Body of pancreas (tissue), 4 donors: Measurements from ENCODE around the gene DAB1. TPM values are rescaled to one million over a fixed set of nuclear protein-coding genes. Genes with fewer than 3 reads are reported as not detected.

Experiments used
- ATAC-seq: fragments of 150-250 bp; one replicate; pipeline ENCODE4 v1.9.1; 2016
- DNase-seq, 4 donors: peaks; one replicate each; pipeline ENCODE4 v3.0.0-alpha.2; 2019
- H3K27ac ChIP-seq, 4 donors: fragments of 200-600 bp; sonication (generic); 1 replicate in 3 of 4; 2 replicates in 1 of 4; pipeline versions ENCODE4 v1.5.1 to v1.6.1; 2016 to 2019; ENCODE audit warnings: mild to moderate bottlenecking in 1 of 4, mixed read lengths in 1 of 4, moderate library complexity in 1 of 4
- H3K27me3 ChIP-seq, 2 donors: fragments of 200-600 bp; sonication (generic); one replicate each; pipeline ENCODE4 v1.6.0; 2016; ENCODE audit warnings: mild to moderate bottlenecking in 1 of 2
- H3K36me3 ChIP-seq, 2 donors: fragments of 200-600 bp; sonication (generic); replicated peaks in 1 of 2; 2 replicates each; pipeline ENCODE4 v1.5.1; 2016; ENCODE audit warnings: low read depth in 2 of 2; ENCODE audit not compliant: insufficient read depth in 1 of 2
- H3K4me1 ChIP-seq: fragments of 200-600 bp; sonication (generic); one replicate; pipeline ENCODE4 v1.6.0; 2016
- H3K4me3 ChIP-seq, 2 donors: fragments of 200-600 bp; sonication (generic); 1 replicate in 1 of 2; 2 replicates in 1 of 2; pipeline ENCODE4 v1.5.1; 2016 to 2019
- H3K9me3 ChIP-seq, 3 donors: fragments of 200-600 bp; sonication (generic); 1 replicate in 2 of 3; 2 replicates in 1 of 3; pipeline ENCODE4 v1.5.1; 2016
- POLR2A ChIP-seq, 3 donors: fragments of 450-650 bp; IDR thresholded peaks; one replicate each; pipeline ENCODE4 v1.6.1; 2016; ENCODE audit warnings: antibody characterized with exemption in 3 of 3, mild to moderate bottlenecking in 2 of 3
- WGBS, 2 donors: methylation state at CpG; one replicate each; pipeline ENCODE4 v1.1.5; 2017; 5-methylcytosine and 5-hydroxymethylcytosine counted together
- intact Hi-C: fragments of 100-400 bp; cut with DNase I; formaldehyde crosslinking; loops from one replicate; pipeline ENCODE4 v1.15.1; 2023
- total RNA-seq, 2 donors: library from RNA; depleted of rRNA; stranded (reverse); fragments of >200 nt; gene quantifications; one replicate each; pipeline ENCODE4 v1.1.0, GENCODE V29; 2016
- TF ChIP-seq, protein P1 (sequence below), 7 experiments: fragments of 450-650 bp in 4 of 7; fragments of 200-600 bp in 3 of 7; sonication (generic) in 3 of 7; IDR thresholded peaks; one replicate each; pipeline ENCODE4 v1.5.1; 2016 to 2019; ENCODE audit warnings: antibody characterized with exemption in 7 of 7

Gene DAB1
- total RNA-seq, 2 donors from 2014 or later, result under 0.01 TPM; not detected in 1

DNA sequence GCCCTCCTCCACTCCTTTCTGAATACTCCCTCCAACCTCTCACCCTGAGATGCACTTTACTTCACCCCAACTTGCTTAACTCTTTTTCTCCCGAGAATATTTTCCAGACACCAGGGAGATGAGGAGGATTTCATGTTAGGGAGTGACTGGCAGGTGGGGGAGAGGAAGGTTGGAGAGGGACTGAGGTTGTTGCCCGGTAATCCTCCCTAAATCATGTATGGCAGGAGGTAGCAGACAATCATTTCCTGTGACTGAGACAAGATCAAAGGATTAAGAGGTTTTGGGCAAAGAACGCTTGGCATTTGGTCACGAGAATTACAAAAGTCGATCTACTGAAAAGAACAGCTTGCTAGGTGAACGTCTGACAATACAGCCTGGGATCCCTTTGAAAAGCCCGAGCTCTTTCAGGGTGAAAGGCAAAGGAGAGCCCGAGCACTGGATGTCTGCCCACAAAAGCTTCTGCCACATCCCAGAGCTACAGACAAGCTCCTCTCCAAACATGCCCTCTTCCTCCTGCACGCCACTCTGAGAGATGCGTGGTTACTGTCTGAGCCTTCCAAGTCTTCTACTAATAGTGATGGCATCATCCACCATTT, 154.1 kb downstream of the DAB1 start:
- no peak overlapping the region for H3K27ac ChIP-seq
- no peaks in the 10 kb centered on the region for H3K36me3 ChIP-seq
- no peak for DNase-seq
- TF ChIP-seq, protein P1, sequence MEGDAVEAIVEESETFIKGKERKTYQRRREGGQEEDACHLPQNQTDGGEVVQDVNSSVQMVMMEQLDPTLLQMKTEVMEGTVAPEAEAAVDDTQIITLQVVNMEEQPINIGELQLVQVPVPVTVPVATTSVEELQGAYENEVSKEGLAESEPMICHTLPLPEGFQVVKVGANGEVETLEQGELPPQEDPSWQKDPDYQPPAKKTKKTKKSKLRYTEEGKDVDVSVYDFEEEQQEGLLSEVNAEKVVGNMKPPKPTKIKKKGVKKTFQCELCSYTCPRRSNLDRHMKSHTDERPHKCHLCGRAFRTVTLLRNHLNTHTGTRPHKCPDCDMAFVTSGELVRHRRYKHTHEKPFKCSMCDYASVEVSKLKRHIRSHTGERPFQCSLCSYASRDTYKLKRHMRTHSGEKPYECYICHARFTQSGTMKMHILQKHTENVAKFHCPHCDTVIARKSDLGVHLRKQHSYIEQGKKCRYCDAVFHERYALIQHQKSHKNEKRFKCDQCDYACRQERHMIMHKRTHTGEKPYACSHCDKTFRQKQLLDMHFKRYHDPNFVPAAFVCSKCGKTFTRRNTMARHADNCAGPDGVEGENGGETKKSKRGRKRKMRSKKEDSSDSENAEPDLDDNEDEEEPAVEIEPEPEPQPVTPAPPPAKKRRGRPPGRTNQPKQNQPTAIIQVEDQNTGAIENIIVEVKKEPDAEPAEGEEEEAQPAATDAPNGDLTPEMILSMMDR (IDR thresholded peaks at IDR 0.05), result no peak
- TF ChIP-seq POLR2A (IDR thresholded peaks at IDR 0.05), result no peak
- no peak overlapping the region for H3K4me3 ChIP-seq
- H3K27me3 ChIP-seq, result no peaks in the 10 kb centered on the region
- no peaks in the 10 kb centered on the region for H3K9me3 ChIP-seq
- ATAC-seq, result no peak
- H3K4me1 ChIP-seq, result no peaks in the 10 kb centered on the region
- intact Hi-C loops, result no loop called here
- 56 to 57% methylated on average over 9 to 10 of the region's 10 CpGs for WGBS, 2 donors

DNA sequence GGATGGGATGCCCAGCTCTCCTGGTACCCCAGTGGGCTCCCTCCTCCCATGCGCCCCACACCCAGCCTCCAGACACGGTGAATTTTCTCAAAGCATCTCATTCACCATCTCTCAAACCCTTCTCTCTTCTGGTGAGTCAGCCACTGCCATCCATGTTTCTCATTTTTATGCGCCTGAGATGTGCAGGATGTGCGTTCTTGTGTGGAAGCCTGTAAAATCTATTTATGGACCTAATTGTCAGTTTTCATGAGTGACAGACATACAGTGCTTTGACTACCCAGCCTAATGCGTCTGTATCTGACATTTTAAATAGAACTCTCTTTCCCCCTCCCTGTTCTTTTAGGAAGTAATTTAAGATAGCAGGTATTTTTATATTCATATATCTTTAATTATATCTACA, 158.8 kb downstream of the DAB1 start:
- intact Hi-C loops, result no loop called here
- Histone ChIP-seq H3K27ac (no peak overlapping the region), H3K9me3 (no peaks in the 10 kb centered on the region), H3K27me3 (no peaks in the 10 kb centered on the region), H3K4me1 (no peaks in the 10 kb centered on the region), H3K4me3 (no peak overlapping the region), H3K36me3 (no peaks in the 10 kb centered on the region)
- 77 to 82% methylated on average over 5 of the region's 5 CpGs for WGBS, 2 donors
- no peak for TF ChIP-seq POLR2A (IDR thresholded peaks at IDR 0.05)
- TF ChIP-seq, protein P1 (IDR thresholded peaks at IDR 0.05), result no peak
- ATAC-seq (no peak), DNase-seq (no peak)

DNA sequence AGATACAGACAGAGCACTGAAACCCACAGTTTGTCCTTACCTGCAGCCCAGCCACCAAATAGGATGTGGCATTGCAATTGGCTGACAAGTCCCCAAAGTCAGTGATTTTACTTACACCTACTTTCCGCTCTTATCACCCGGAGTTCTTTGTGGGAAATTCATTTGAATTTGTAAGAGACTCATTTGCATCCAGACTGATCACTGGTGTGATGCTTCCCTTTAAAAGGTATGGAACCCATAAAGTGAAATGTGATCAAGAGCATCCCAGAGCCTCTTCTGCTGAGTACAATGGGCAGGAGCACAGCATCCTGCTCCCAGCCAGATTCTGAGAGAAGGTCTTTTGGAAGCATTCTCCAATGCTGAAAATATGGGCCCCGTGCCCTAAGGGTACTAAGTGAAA, 161.4 kb downstream of the DAB1 start:
- no peaks in the 10 kb centered on the region for H3K36me3 ChIP-seq
- H3K9me3 ChIP-seq, result peaks cover 0 to 3% (median 0%) of the 10 kb centered on the region in 3 donors
- H3K4me3 ChIP-seq, result no peak overlapping the region
- no peak overlapping the region for H3K27ac ChIP-seq
- TF ChIP-seq, protein P1 (IDR thresholded peaks at IDR 0.05), result no peak
- TF ChIP-seq POLR2A (IDR thresholded peaks at IDR 0.05), result no peak
- ATAC-seq (no peak), DNase-seq (no peak)
- H3K4me1 ChIP-seq, result no peaks in the 10 kb centered on the region
- no peaks in the 10 kb centered on the region for H3K27me3 ChIP-seq
- intact Hi-C loops, result no loop called here
- 91 to 94% methylated on average over 3 of the region's 3 CpGs for WGBS, 2 donors

DNA sequence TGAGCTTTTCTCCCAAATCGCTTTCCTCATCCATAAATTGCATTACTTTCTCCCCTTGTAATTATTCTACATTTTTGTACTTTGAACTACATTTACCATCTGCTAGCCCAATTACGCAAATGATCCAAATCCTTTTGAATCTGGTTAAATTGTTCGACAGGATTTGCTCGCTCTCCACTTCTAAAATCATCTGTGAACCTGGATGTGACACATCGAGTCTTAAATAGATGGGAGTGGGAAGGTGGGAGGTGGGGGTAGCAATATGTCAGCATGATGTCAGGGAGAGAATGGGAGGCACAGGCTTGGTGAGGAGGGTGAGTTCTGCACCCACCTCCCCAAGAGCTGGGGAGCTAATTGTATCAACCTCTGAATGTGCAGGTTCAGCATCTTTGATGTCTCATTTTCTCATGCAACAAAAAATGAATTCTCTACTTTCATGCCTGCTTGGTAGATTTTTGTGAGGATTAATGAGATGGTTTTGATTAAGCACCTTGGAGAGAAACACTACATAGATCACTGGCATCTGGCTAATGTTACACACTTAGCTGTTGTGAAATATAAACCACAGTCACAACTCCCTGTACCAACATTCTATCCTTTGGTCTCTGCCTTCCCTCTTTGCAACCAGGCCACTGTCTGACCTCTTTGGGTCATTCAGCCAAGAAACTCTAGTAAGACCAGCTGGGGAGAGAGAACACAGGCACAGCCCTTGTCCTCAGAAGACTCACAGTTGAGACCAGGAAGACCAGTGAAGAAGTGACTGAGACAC, 165.1 kb downstream of the DAB1 start:
- H3K27ac ChIP-seq, result no peak overlapping the region
- 82 to 88% methylated on average over 5 of the region's 5 CpGs for WGBS, 2 donors
- DNase-seq (no peak), ATAC-seq (no peak)
- H3K36me3 ChIP-seq, result no peaks in the 10 kb centered on the region
- H3K9me3 ChIP-seq, result peaks cover 0 to 4% (median 0%) of the 10 kb centered on the region in 3 donors
- no peak overlapping the region for H3K4me3 ChIP-seq
- intact Hi-C loops, result no loop called here
- no peaks in the 10 kb centered on the region for H3K4me1 ChIP-seq
- TF ChIP-seq, protein P1 (IDR thresholded peaks at IDR 0.05), result no peak
- TF ChIP-seq POLR2A (IDR thresholded peaks at IDR 0.05), result no peak
- no peaks in the 10 kb centered on the region for H3K27me3 ChIP-seq
